HepG2 (cell line): Measurements from ENCODE around the gene FGF19. TPM values are rescaled to one million over a fixed set of nuclear protein-coding genes. Genes with fewer than 3 reads are reported as not detected.
A peak's percentile ranks its signal among the peaks of the same experiment; 100 is the strongest.

Experiments
- ASH2L ChIP-seq: fragments of 300-600, 200-600 bp; sonication (generic); IDR thresholded peaks from 2 replicates; pipeline ENCODE4 v1.7.0; 2017; ENCODE audit warnings: low read depth, mild to moderate bottlenecking, moderate library complexity, mixed read lengths, low read length; ENCODE audit not compliant: insufficient read length
- CEBPB ChIP-seq: IDR thresholded peaks from 2 replicates; pipeline ENCODE4 v1.6.1; 2011; ENCODE audit warnings: low read depth, low read length, improper control_type of control experiment, borderline replicate concordance
- DMAP1 ChIP-seq: IDR thresholded peaks from 2 replicates; pipeline ENCODE4 v1.6.1; 2016
- GPBP1L1 ChIP-seq: sonication (generic); formaldehyde crosslinking; IDR thresholded peaks from 2 replicates; pipeline ENCODE4 v1.5.0; 2020; ENCODE audit warnings: mild to moderate bottlenecking, missing genetic modification reagents
- HES4 ChIP-seq: sonication (generic); formaldehyde crosslinking; IDR thresholded peaks from 2 replicates; pipeline ENCODE4 v1.9.0; 2021; ENCODE audit warnings: mild to moderate bottlenecking, missing genetic modification reagents, borderline replicate concordance
- MLXIP ChIP-seq: sonication (generic); formaldehyde crosslinking; IDR thresholded peaks from 2 replicates; pipeline ENCODE4 v1.9.0; 2021; ENCODE audit warnings: missing genetic modification reagents, borderline replicate concordance
- NCOA5 ChIP-seq: sonication (generic); formaldehyde crosslinking; IDR thresholded peaks from 2 replicates; pipeline ENCODE4 v1.4.0; 2020; ENCODE audit warnings: missing genetic modification reagents
- NFIC ChIP-seq: IDR thresholded peaks from 2 replicates; pipeline ENCODE4 v1.6.1; 2012; ENCODE audit warnings: mild to moderate bottlenecking, low read length, inconsistent platforms
- PTBP1 ChIP-seq: fragments of 200-400 bp; formaldehyde crosslinking; IDR thresholded peaks from 2 replicates; pipeline ENCODE4 v1.6.1; 2018; ENCODE audit warnings: low read length, low read depth; ENCODE audit not compliant: poor library complexity, severe bottlenecking
- RARG ChIP-seq: sonication (generic); formaldehyde crosslinking; IDR thresholded peaks from 2 replicates; pipeline ENCODE4 v1.4.0; 2020; ENCODE audit warnings: low read depth, mild to moderate bottlenecking, missing genetic modification reagents
- SPEN ChIP-seq: sonication (generic); formaldehyde crosslinking; IDR thresholded peaks from 2 replicates; pipeline ENCODE4 v1.5.1; 2020; ENCODE audit warnings: low read depth, mild to moderate bottlenecking, missing genetic modification reagents
- SRSF1 ChIP-seq: fragments of 200-400 bp; formaldehyde crosslinking; optimal IDR thresholded peaks from 2 replicates; pipeline ENCODE3; 2017; ENCODE audit warnings: mild to moderate bottlenecking, low read depth, low read length, moderate library complexity
- THAP7 ChIP-seq: sonication (generic); formaldehyde crosslinking; IDR thresholded peaks from 2 replicates; pipeline ENCODE4 v1.8.1; 2023; ENCODE audit warnings: mild to moderate bottlenecking, missing genetic modification reagents
- ZNF44 ChIP-seq: sonication (generic); formaldehyde crosslinking; IDR thresholded peaks from 2 replicates; pipeline ENCODE4 v1.5.1; 2020; ENCODE audit warnings: mild to moderate bottlenecking, missing genetic modification reagents
- ZNF546 ChIP-seq: sonication (generic); formaldehyde crosslinking; conservative IDR thresholded peaks from 2 replicates; pipeline ENCODE4 v1.8.1; 2023; ENCODE audit warnings: mild to moderate bottlenecking, missing genetic modification reagents
- ZNF724P ChIP-seq: sonication (generic); formaldehyde crosslinking; IDR thresholded peaks from 2 replicates; pipeline ENCODE4 v1.8.0; 2022; ENCODE audit warnings: missing genetic modification reagents, borderline replicate concordance
- polyA plus RNA-seq, 8 experiments: library from polyadenylated mRNA; depleted of rRNA in 3 of 8; stranded (reverse) in 7 of 8; unstranded in 1 of 8; fragments of >200 nt; fragmentation: Illumina TruSeq in 4 of 8; extraction: Trizol in 4 of 8; gene quantifications; 2 replicates each; pipeline versions ENCODE4 v1.2.1 to v1.2.3, GENCODE V29; 2011 to 2016; ENCODE audit warnings: low read depth in 4 of 8, missing spikeins in 1 of 8, mixed read lengths in 1 of 8; ENCODE audit not compliant: insufficient read depth in 1 of 8
- total RNA-seq, 5 experiments: library from RNA; depleted of rRNA; stranded (reverse); fragments of >200 nt; fragmentation: Illumina TruSeq; extraction: Trizol; gene quantifications; 2 replicates each; pipeline ENCODE4 v1.2.3, GENCODE V29; 2016; ENCODE audit warnings: low read depth in 1 of 5
- TF ChIP-seq, protein P1 (sequence below): sonication (generic); formaldehyde crosslinking; IDR thresholded peaks from 2 replicates; pipeline ENCODE4 v1.4.0; 2020; ENCODE audit warnings: mild to moderate bottlenecking, missing genetic modification reagents
- TF ChIP-seq, protein P2 (sequence below): fragments of 450-650 bp; IDR thresholded peaks from 2 replicates; pipeline ENCODE4 v1.6.1; 2017; ENCODE audit warnings: mild to moderate bottlenecking
- TF ChIP-seq, protein P3 (sequence below): sonication (generic); formaldehyde crosslinking; IDR thresholded peaks from 2 replicates; pipeline ENCODE4 v1.4.0; 2020; ENCODE audit warnings: mild to moderate bottlenecking, missing genetic modification reagents

Gene FGF19
- total and polyA plus RNA-seq, 2 of the 13 experiments (the other 11 are each of a cell fraction or from before 2014, with no cell fraction given) = 0.07 TPM; not detected in 1

DNA sequence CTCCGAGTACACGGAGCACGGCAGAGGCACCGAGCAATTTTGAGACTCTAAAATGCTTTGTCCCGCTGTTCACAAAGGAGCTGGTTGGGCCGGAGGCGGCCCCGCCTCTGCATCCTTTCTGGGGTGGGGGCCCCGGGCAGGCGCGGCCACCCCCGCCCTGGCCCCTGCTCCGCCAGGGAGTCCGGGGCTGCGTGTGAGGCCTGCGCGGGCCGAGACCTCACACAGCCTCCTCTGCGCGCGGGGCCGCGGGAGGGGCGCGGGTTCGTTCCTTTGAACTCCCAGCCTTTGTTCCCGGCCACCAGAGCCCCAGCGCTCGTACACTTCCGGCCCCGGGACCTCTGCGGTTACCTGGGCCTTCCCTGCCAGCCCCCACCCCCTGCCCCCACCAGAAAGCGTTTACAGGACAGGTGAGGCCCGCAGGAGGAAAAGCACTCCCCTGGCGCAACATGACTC lies 1.6 kb downstream of the FGF19 start (continued):
- TF ChIP-seq, protein P1, sequence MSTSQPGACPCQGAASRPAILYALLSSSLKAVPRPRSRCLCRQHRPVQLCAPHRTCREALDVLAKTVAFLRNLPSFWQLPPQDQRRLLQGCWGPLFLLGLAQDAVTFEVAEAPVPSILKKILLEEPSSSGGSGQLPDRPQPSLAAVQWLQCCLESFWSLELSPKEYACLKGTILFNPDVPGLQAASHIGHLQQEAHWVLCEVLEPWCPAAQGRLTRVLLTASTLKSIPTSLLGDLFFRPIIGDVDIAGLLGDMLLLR (CRISPR knock-in tag) = no peak
- TF ChIP-seq ZNF546 (no peak), THAP7 (CRISPR knock-in tag) (no peak), ASH2L (no peak), CEBPB (no peak), DMAP1 (CRISPR knock-in tag) (no peak), NFIC (no peak), ZNF724P (CRISPR knock-in tag) (no peak), NCOA5 (CRISPR knock-in tag) (no peak), ZNF44 (CRISPR knock-in tag) (no peak), RARG (CRISPR knock-in tag) (no peak), SRSF1 (peak; percentile 69), GPBP1L1 (no peak), HES4 (no peak), MLXIP (CRISPR knock-in tag) (no peak), SPEN (no peak; the same call in 1 of the 2 replicates), PTBP1 (no peak)
- TF ChIP-seq, protein P2, sequence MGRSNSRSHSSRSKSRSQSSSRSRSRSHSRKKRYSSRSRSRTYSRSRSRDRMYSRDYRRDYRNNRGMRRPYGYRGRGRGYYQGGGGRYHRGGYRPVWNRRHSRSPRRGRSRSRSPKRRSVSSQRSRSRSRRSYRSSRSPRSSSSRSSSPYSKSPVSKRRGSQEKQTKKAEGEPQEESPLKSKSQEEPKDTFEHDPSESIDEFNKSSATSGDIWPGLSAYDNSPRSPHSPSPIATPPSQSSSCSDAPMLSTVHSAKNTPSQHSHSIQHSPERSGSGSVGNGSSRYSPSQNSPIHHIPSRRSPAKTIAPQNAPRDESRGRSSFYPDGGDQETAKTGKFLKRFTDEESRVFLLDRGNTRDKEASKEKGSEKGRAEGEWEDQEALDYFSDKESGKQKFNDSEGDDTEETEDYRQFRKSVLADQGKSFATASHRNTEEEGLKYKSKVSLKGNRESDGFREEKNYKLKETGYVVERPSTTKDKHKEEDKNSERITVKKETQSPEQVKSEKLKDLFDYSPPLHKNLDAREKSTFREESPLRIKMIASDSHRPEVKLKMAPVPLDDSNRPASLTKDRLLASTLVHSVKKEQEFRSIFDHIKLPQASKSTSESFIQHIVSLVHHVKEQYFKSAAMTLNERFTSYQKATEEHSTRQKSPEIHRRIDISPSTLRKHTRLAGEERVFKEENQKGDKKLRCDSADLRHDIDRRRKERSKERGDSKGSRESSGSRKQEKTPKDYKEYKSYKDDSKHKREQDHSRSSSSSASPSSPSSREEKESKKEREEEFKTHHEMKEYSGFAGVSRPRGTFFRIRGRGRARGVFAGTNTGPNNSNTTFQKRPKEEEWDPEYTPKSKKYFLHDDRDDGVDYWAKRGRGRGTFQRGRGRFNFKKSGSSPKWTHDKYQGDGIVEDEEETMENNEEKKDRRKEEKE = no peak
- TF ChIP-seq, protein P3, sequence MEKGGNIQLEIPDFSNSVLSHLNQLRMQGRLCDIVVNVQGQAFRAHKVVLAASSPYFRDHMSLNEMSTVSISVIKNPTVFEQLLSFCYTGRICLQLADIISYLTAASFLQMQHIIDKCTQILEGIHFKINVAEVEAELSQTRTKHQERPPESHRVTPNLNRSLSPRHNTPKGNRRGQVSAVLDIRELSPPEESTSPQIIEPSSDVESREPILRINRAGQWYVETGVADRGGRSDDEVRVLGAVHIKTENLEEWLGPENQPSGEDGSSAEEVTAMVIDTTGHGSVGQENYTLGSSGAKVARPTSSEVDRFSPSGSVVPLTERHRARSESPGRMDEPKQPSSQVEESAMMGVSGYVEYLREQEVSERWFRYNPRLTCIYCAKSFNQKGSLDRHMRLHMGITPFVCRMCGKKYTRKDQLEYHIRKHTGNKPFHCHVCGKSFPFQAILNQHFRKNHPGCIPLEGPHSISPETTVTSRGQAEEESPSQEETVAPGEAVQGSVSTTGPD (CRISPR knock-in tag) = no peak
